Activated CD8-positive, alpha-beta memory T cell treated with anti-CD3 and anti-CD28 coated beads, Interleukin-2, amount 50 U/mL, for 24 hours (primary cell): ENCODE data around the gene FCHSD2.
"Not testable (repeated sequence)": the region's sequence is repeated elsewhere in the genome, so short reads cannot be mapped to it uniquely, and the experiment has no call there.

Experiments
- DNase-seq: peaks from one replicate; pipeline ENCODE4 v3.0.0-alpha.2; 2020; ENCODE audit errors: extremely low read depth

FCHSD2 gene

DNA sequence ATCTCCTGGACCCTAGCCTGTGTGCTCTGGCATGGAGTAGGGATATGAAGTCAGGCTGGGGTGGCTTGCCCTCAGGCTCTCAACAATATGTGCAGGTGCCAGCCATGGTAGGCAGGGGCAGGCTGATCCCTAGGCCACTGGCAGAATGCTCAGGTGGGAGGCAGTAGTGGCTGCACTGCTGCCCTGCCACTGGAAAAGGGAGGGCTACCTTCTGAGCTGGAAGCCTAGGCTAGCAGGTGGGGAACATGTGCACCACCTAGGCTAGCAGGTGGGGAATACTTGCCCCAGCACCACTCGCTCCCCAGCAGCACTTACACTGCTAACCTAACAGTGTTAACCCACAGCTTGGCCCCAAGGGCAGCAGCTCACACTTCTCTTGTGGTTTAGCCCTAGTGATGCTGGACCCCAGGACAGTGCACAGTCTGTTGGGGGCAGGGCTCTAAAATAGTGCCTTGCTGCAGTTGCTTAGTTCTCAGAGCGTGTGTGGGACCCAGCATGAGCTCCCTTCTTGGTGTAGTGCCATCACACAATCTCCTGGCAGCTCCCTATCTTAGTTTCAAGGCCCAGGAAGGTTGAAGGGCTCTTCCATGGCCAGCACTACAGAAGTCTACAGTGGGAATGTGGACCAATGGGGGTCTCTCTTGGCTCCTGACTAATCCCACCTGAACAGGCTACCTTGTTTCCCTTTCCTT, 130.8 kb downstream of the FCHSD2 start:
- no peak for DNase-seq

- no peak for DNase-seq
Measured at GRCh38 chr11:73009972-73010371, 132.1 kb downstream of the FCHSD2 start.

DNA sequence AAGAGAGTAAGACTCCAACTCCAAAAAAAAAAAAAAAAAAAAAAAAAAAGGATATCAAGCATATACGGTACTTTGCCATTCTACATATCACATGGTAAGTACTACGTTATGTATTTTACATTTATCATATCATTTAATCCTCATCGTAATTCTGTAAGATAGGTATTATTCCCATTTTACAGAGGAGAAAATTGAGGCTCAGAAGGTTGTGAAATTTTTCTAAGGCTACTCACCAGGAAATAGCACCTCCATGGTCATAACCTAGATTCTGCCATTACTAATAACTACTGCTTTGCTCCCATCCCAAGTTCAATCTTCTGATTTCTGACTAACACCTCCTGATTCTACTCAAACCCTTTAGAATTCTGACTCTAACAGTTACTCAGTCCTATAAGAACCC, 138.0 kb downstream of the FCHSD2 start:
- no peak for DNase-seq

DNA sequence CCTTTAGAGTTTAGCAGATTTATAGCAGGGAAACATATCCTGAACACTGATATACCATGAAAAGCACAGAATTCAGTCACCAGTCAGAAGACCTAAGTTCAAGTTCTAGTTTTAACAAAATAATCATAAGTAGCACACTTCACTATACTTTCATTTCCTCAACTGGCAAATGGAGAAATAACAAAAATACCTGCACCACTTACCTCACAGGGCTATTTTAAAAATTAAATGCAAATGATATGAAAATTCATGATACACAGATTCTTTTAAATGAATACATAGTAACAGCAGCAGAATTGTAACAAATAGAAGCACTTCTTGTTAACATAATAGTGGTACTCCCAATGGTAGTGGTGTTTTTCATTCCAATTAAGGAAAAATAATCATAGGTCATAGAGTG, 139.0 kb downstream of the FCHSD2 start:
- no peak for DNase-seq

DNA sequence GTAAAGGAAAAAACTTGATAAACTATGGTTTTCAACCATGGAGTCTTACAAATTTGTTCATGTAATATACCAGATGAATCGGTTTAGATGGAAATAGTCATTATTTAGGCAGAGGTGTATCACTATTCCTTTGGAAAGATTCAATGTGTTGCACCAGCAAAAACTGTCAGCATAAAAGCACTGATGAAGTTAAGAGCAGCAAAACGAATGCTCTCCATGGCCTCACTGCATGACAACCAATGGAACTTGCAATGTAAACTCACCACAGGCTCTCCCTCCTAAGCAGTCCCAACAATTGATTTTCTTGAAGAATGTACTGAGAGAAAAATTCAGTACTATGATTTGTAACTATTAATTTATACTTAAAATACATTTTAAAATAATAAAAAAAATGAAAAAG, 139.9 kb downstream of the FCHSD2 start:
- no peak for DNase-seq

DNA sequence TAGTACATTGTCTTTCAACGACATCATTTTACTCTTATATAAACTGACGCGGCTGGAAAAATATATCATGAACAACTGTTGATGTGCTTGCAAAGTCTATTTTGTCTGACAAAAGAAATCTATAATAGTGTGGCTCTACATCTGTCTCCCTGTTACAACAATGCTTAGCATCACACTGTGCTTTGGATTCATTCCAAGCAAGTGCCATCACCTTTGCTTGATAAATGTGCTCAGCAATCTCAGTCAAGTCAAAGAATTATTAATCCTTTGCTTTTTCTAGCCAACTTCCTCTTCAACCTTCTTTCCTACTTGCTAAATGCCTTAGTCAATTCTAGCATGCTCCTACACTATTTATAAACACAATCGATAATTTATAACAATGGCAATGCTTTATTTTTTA, 140.5 kb downstream of the FCHSD2 start:
- DNase-seq = no peak

GRCh38 chr11:72998676-72999075, 143.4 kb downstream of the FCHSD2 start:
- no peak for DNase-seq

DNA sequence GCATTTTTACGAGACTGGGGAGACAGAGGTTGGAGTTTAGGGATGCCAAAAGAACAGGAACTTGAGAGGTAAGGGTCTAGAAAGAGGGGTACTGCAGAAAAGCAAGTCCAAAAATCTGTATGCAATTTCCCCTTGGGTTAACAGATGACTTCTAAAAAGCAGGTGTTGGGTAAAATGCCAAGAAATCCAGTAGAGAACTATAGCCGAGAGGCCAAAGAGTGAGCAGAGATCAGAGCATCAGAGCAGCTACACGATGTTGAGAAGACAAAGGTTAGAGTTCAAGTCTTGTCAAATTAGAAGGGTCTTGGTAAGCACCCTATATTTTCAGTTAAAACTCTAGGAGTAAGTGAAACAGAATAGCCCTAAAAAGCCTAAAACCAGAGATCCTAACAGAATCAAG, 145.2 kb downstream of the FCHSD2 start:
- no peak for DNase-seq

DNA sequence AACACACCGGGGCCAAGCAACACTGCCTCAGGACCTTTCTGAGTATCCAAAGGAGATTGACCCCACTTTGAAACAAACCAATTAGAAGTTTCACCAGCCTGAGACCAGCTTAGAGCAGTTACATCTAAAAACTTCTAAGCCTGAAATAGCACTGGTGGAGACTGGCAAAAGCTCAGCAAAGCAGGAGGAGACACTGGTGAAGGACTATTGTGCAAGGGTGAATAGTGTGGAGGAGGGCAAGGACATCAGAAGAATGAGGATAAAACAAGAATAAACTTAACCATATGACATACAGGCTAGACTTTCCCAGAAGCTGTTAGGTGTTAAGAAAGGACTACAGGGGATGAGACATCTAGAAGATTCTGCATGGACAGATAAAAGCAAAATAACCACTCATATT, 152.4 kb downstream of the FCHSD2 start:
- DNase-seq = no peak

GRCh38 chr11:72988821-72989220, 153.3 kb downstream of the FCHSD2 start:
- no peak for DNase-seq

DNA sequence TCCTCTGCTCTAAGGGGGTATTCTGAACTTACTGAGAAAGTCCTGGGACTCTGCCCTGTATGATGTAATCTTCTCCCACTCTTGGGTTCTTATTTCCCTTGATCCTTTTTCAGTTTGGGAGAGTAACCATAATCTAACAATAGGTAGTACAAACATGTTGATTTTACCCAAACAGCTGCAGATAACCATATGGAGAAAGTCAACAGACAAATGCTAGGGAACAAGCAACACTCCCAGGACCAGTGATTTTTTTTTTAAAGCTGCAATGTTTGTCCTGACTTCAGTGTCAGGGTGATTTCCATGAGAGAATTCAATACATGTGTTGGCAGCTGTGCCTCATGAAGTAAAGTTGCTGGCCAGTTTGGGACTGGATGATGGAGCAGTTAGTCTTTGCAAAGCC, 156.5 kb downstream of the FCHSD2 start:
- no peak for DNase-seq

DNA sequence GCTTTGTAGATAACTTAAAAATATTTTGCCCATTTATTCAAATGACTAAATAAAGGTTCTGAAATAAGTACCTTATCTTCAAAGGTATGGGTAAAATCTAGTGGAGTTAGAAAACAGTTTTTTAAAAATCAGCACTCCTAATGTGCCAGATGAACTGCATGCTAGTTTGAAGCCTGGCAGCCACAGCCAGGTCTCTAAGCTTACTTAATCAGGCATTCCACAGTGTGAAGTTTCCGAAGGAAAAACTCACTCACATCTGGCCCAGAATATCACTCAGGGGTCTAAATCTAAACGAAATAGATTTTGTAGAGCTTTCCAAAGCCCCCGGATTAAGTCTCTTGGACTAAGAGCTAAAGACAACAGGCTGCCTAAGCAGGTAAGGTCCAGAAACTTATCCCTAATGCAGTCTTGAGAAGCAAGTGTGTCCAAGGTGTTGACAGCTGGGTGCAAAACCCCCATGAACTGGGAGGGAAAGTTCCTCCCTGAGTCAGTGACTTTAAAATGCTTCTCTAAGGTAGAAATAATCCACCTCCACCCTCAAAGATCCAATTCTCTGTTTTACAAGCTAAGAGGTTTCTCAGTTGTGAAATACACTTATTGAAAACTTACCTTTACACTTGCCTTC, 157.6 kb downstream of the FCHSD2 start:
- DNase-seq = no peak

- DNase-seq = no peak
Measured at GRCh38 chr11:72983560-72983959, 158.6 kb downstream of the FCHSD2 start.

DNA sequence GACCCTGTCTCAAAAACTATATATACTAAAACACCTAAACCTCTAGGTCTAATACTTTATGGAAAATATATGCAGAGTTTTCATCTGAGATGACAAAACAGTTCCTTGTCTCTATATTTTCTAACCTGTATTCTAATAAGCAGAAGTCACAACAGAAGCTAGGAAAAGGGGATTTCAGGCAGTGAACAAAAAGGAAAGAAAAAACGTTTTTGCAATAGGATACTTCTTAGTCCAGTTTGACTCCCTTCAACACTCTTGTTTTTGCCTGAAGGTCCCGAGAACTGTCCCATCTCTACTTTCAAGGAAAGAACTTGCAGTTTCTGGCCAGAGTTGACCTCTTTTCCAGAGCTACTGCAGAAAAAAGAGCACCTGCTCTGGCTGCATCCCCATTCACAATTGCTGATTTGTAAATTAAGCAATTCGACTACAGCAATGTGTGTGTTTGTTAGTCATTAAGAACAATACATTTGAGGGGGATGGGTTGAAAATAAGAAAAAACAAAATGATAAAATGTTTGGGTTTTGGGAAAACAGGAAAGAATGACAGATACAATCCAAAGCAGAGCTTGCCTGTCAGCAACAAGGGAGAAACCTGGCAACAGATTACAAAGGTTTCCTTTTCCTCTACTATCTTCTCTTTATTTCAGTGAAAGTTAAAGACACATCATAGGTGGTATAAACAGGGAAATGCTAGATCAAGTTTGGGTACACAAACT, 160.0 kb downstream of the FCHSD2 start:
- DNase-seq = no peak

- DNase-seq = no peak
Measured at GRCh38 chr11:72981080-72981479, 161.0 kb downstream of the FCHSD2 start.

- not testable (repeated sequence) for DNase-seq
Measured at GRCh38 chr11:72977782-72978181, 164.3 kb downstream of the FCHSD2 start.

GRCh38 chr11:72976522-72976892, 165.6 kb downstream of the FCHSD2 start:
- not testable (repeated sequence) for DNase-seq

DNA sequence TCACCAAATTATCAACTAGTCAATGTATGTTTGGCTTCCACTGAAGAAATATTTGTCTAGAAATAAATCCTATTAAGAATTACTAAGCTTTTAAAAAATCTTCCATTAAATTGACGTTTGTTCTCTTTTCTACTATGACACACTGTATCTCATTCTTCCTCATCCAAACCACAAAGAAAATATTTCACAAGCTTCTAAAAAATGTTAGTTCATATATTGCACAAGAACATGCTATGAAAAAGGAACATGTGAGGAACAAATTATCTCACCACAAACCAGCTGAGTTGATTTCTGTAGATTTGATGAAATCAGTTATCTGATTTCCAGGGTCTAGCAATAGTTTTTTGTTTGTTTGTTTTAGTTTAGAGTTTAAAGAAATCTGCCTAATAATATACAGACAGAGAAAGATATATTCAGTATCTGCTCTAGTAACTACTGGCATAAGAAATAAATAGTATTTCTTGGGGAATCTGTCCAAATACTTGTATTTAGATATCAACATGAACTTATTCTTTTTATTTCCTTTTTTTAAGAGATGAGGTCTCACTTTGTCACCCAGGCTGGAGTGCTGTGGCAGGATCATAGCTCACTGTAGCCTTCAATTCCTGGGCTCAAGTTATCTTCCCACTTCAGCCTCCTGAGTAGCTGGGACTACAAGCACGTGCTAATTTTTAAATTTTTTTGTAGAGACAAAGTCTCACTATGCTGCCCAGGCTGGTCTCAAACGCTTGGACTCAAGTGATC, 166.2 kb downstream of the FCHSD2 start:
- DNase-seq = no peak

GRCh38 chr11:72974487-72975205, 167.5 kb downstream of the FCHSD2 start:
- DNase-seq = no peak

GRCh38 chr11:72972496-72973128, 169.5 kb downstream of the FCHSD2 start:
- DNase-seq = no peak
